ENCODE data around the gene SBNO2. TPM values are rescaled to one million over a fixed set of nuclear protein-coding genes. Genes with fewer than 3 reads are reported as not detected.

SBNO2 gene
- total RNA-seq, 3 donors from 2014 or later = 58.0 to 86.6 (median 74.6) TPM

- Histone ChIP-seq H3K4me3 (no peak overlapping the region), H3K9me3 (no peaks in the 10 kb centered on the region), H3K4me1 (ENCODE audit: low read depth) (no peaks in the 10 kb centered on the region), H3K36me3 (ENCODE audit: low read depth) (no peaks in the 10 kb centered on the region)
- ATAC-seq (no peak), DNase-seq (no peak)
- intact Hi-C loops (cut with DNase I, micrococcal nuclease) = no loop called here
- TF ChIP-seq CTCF (IDR thresholded peaks at IDR 0.05) = no peak
These were observed 29.3 kb downstream of the SBNO2 start for GRCh38 chr19:1144741-1145140.

GRCh38 chr19:1143828-1144399 is 30.2 kb downstream of the SBNO2 start:
- intact Hi-C loops (cut with DNase I, micrococcal nuclease) = no loop called here
- Histone ChIP-seq H3K36me3 (ENCODE audit: low read depth) (no peaks in the 10 kb centered on the region), H3K9me3 (no peaks in the 10 kb centered on the region), H3K4me1 (ENCODE audit: low read depth) (no peaks in the 10 kb centered on the region), H3K4me3 (no peak overlapping the region)
- no peak for TF ChIP-seq CTCF (IDR thresholded peaks at IDR 0.05)
- DNase-seq (no peak), ATAC-seq (no peak)

- DNase-seq (no peak), ATAC-seq (peak; percentile 41)
- intact Hi-C loops (cut with DNase I, micrococcal nuclease) = no loop called here
- H3K36me3 ChIP-seq (ENCODE audit: low read depth) = no peaks in the 10 kb centered on the region
- no peak for TF ChIP-seq CTCF (IDR thresholded peaks at IDR 0.05)
- no peaks in the 10 kb centered on the region for H3K4me1 ChIP-seq (ENCODE audit: low read depth)
- no peaks in the 10 kb centered on the region for H3K9me3 ChIP-seq
- H3K4me3 ChIP-seq = no peak overlapping the region
These were observed 32.1 kb downstream of the SBNO2 start for GRCh38 chr19:1141944-1142343.

- Histone ChIP-seq H3K36me3 (ENCODE audit: low read depth) (no peaks in the 10 kb centered on the region), H3K4me3 (no peak overlapping the region), H3K4me1 (ENCODE audit: low read depth) (peaks cover 14% of the 10 kb centered on the region), H3K9me3 (no peaks in the 10 kb centered on the region)
- TF ChIP-seq CTCF (IDR thresholded peaks at IDR 0.05) = no peak
- DNase-seq (no peak), ATAC-seq (no peak)
- intact Hi-C loops (cut with DNase I, micrococcal nuclease) = no loop called here
These were observed 33.6 kb downstream of the SBNO2 start for GRCh38 chr19:1140272-1141027.

- no peak for ATAC-seq
- no peak for TF ChIP-seq CTCF (IDR thresholded peaks at IDR 0.05)
- no peak overlapping the region for H3K4me3 ChIP-seq
- intact Hi-C loops (cut with DNase I, micrococcal nuclease) = no loop called here
- H3K9me3 ChIP-seq = no peaks in the 10 kb centered on the region
- H3K36me3 ChIP-seq (ENCODE audit: low read depth) = no peaks in the 10 kb centered on the region
- H3K4me1 ChIP-seq (ENCODE audit: low read depth) = peaks cover 18% of the 10 kb centered on the region
- no peak for DNase-seq
These were observed 34.9 kb downstream of the SBNO2 start for GRCh38 chr19:1139126-1139525.

All from mucosa of descending colon (tissue), 3 donors.